Hematopoietic multipotent progenitor cell treated with erythropoietin and hydrocortisone succinate and interleukin-3 and kit ligand, for 15 days (in vitro differentiated cells): ENCODE measurements around the gene PIK3R5.

Experiments
- DNase-seq: peaks from one replicate; pipeline ENCODE4 v3.0.0-alpha.2; 2015; ENCODE audit warnings: low spot score

Gene PIK3R5

DNA sequence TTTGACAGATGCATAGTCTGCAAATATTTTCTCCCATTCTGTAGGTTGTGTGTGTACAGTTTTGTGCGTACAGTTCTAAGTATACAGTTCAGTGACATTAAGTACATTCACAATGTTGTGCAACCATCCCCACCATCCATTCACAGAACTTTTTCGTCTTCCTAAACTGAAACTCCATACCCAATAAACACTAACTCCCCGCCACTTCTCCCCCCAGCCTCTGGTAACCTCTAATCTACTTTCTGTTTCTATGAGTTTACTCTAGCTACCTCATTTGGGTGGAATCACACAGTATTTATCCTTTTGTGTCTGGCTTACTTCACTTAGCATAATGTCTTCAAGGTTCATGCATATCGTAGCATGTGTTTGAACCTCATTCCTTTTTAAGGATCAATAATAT, 14.3 kb downstream of the PIK3R5 start:
- DNase-seq = no peak

GRCh38 chr17:8949061-8949661, 16.3 kb downstream of the PIK3R5 start:
- DNase-seq = no peak

DNA sequence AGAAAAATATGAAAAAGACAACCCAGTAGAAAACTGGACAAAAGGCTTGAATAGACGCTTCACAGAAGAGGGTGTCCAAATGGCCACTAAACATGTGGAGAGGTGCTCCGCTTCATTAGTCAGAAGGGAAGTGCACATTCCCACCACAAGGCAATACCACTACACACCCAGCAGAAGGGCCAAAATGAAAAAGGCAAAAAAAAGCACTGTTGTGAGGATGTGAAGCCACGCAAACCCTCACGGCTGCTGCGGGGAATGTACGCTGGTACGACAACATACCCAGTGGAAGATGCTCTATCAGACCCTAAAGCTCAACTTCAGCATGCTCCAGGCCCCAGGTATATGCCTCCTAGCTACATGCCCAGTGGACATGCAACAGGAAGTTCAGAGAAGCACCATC, 17.0 kb downstream of the PIK3R5 start:
- no peak for DNase-seq

DNA sequence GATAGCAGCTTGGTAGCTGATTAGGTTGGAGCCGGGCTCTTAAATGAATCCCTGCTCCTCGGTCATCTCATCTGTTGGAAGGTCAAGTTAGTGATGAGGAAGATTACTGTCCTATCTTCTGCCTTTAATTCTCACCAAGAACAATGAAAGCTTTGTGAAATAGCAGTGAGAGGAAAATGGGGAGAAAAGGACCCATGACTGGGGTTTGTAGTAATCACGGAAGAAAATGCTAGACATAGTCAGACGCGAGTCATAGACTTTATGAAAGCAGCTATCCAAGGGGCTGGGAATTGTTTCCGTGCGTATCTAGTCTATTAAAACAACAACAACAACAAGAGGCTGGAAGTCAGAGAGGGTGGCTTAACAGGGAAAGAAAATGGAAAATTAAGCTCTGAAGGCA, 18.3 kb downstream of the PIK3R5 start:
- DNase-seq = no peak

DNA sequence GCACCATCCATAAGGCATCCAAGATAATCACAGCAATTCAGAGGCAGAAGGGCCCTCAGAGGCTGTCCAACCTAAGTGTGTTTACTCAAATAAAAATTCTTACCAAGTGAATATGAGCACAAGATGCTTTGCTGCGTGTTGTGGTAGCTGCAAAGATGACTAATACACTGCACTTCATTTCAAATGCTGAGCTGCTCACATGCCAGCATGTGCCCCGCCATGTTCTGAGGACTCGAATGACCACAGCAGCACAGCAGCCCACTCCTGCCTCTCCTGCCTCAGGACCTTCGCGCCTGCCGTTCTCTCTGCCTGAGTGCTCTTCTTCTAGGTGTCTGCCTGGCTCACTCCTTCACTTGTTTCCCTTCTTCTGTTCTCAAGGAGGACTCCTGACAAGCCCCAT, 19.0 kb downstream of the PIK3R5 start:
- no peak for DNase-seq

GRCh38 chr17:8946071-8946470, 19.4 kb downstream of the PIK3R5 start:
- DNase-seq = no peak

DNA sequence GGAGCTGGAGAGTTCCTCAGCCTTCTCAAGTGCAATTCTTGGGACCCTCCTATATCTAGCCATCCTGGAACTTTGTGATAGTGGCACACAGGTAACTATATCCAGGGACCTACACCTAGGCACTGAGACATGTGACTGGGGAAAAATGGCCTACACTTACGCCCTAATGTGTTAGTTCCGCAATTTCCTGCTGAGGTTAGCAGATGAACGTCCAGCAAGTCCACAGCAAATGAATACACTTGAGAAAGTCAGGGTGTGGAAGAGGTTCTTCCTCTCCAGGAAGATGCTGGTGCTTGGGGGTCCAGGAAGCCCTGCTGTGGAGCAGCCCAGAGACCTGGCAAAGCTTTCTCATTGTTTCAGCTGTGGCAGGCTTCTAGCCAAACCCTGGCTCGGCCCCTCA, 20.8 kb downstream of the PIK3R5 start:
- DNase-seq = no peak

DNA sequence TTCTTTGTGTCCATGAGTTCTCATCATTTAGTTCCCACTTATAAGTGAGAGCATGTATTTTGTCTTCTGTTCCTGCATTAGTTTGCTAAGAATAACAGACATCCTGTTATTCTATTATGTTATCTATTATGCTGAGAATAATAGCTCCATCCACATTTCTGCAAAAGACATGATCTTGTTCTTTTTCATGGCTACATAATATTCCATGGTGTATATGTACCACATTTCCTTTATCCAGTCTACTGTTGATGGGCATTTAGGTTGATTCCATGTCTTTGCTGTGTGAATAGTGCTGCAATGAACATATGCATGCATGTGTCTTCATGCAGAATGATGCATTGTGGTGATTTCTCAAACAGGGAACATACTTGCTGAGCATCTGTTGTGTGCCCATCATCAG, 21.4 kb downstream of the PIK3R5 start:
- DNase-seq = no peak

- DNase-seq = no peak
Measured at GRCh38 chr17:8941980-8942622, 23.4 kb downstream of the PIK3R5 start.

DNA sequence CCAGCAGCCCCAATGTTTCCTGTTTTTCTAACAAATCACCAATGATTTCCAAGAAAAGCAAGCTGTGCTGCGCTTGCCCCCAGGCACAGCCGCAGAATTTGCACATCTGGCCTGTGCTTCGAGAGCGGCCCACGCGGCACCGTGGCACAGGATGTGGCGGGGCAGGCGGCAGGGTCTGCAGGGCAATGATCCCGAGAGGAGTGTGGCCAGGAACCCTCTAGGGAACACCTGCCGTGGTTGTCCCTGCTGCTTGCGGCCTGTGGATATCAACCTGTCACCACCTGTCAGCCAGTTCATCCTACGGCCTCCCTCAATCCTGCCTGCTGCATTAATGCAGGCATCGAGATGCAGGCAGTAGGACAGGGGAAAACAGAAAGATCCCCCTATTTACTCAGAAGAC, 24.0 kb downstream of the PIK3R5 start:
- no peak for DNase-seq

- DNase-seq = no peak
Measured at GRCh38 chr17:8940866-8941471, 24.5 kb downstream of the PIK3R5 start.

DNA sequence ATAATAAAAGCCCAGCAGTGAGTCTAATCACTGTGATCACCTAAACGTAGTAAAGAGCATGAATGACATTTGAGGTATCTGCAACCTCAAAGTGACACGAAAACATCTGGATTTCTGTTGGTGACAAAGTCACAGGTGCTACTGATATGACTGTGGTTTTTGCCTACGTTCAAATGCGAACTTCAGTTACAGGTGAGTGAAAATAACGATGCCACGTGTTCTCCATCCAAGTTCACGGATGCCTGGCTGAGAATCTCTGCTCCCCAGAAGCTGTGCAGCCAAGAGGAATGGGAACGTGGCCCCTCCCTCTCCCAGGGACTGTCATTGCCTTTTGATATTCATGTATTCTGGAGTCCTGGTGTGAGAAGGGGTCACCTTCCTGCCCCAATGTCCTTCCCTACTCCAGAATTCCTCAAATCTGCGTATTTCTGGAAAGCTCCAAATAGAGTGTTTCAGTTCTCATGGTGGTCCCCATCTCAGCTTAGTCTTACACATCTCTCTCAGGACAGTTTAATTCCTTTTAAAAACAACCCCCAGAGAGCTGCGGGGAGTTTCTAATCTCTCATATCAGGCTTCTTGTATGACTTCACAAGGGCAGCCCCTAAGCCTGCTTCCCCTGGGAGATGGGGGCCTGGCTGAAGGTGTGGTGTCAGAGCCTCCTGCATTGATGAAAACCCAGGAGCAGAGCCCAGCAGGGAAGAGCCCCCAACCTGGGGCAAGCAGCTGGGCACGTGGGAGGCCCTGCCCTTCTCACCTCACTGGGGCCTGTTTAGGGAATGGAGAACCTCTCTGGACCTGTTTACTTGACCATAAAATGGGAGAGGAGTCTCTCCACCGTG, 25.8 kb downstream of the PIK3R5 start:
- no peak for DNase-seq

DNA sequence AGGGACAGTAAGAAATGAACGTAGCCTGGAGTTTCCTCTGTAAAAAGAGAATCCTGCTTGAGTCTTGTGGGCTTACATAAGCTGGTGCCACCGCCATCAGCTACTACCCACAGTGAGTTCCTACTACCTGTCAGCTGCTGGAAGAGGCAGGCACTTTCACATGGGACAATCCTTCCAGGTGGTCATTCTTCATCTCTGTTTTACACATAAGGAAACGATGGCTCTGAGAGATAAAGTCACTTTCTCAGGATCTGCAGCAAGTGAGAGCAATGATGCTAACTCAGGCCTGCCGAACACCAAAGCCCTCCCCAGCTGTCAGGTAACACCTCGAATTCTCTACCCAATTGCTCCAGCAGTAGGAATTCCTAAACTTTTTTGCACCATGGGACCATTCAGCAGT, 26.6 kb downstream of the PIK3R5 start:
- DNase-seq = no peak

GRCh38 chr17:8935191-8935590, 30.3 kb downstream of the PIK3R5 start:
- no peak for DNase-seq

DNA sequence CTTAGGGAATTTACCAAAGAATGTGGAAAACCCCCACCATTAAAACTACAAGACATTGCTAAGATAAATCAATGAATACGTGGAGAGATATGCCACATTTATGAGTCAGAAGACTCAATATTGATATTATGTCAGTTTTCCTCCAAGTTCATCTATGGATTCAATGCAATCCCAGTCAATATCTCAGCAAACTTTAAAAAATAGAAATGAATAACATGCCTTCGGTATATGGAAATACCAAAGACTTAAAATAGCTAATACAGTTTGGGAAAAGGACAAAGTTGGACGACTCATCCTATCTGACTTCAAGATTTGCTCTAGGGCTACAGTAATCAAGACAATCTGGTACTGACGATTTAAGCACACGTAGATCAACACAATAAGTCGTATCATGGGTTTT, 31.2 kb downstream of the PIK3R5 start:
- no peak for DNase-seq

GRCh38 chr17:8930649-8931048, 34.9 kb downstream of the PIK3R5 start:
- DNase-seq = no peak

DNA sequence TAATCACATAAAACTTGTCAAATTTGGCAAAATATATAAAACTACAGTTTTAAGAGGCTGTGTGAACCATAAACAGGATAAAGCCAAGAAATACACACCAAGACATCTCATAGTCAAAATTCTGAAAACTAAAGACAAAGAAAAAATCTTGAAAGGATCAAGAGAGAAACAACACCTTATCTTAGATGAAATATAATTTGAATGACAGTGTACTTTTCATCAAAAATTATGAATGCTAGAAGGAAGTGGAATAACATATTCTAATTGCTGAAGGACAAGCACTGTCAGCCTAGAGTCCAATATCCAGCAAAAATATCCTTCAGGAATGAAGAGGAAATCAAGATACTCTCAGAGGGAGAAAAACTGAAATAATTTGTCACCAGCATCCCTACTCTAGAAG, 37.2 kb downstream of the PIK3R5 start:
- DNase-seq = no peak

DNA sequence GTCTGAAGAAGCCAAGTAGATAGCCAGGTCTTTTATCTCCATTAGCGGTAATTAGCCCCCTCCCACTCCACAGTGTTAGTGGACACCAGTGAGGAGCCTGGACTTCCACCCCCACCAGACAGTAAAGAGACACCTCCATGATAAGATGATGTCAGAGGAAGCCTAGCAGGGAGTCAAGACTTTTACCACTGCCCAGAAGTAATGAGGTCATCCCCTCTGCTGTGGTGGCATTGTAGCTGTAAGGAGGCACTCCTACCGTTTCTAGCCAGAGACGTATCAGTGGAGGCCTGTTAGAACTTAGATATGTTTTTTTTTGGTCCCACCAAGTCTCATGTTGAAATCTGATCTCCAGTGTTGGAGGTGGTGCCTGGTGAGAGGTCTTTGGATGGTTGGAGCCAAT, 38.1 kb downstream of the PIK3R5 start:
- no peak for DNase-seq

DNA sequence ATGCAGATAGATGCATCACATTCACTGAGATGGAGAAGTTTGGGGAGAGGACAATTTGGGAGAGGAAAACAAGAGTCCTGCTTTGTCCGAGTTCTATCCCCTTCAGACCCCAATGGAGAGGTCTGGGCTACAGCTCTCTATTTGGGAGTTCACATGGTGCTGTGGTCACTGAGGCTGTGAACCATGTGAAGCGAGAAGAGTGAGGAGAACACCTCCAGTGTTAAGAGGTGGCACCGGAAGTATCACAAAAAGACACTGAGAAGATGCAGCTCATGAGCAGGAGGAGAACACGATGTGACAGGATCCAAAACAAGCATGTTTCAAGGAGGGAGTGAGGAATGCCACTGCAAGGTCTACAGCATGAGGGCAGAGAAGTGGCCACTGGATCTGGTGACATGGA, 39.7 kb downstream of the PIK3R5 start:
- DNase-seq = no peak

DNA sequence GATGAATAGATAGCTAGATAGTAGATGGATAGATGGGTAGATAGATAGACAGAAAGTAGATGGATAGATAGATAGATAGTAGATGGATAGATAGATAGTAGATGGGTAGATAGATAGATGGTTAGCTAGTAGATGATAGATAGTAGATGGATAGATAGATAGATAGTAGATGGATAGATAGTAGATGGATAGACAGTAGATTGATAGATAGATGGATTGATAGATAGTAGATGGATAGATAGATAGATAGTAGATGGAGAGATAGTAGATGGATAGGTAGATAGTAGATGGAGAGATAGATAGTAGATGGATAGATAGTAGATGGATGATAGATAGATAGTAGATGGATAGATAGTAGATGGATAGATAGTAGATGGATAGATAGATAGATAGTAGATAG, 40.4 kb downstream of the PIK3R5 start:
- DNase-seq = no peak

- no peak for DNase-seq
Measured at GRCh38 chr17:8924595-8924994, 40.9 kb downstream of the PIK3R5 start.

- DNase-seq = no peak
Measured at GRCh38 chr17:8923762-8924161, 41.7 kb downstream of the PIK3R5 start.

DNA sequence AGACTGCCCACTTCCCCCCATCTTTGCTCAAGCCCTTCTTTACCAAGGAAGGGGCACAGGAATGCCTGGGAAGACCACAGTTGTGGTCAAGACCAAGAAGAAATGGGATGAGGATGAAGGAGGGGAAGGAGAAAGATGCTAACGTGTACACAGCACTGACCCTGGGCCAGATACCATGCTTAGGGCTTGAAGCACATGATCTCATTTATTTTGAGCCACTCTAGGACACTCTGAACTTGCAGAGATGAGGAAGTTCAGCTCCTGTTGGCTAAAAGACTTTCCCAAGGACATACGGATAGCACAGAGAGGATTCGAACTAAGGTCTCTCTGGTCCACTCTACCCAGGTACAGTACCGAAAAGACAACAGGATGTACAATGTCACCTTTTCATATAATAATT, 42.6 kb downstream of the PIK3R5 start:
- DNase-seq = no peak
